Choroid plexus epithelial cell (primary cell): ENCODE measurements around the gene SPEM2.

Experiments used
- DNase-seq: peaks from one replicate; pipeline ENCODE4 v3.0.0-alpha.2; 2010; ENCODE audit warnings: low read depth
- H3K4me3 ChIP-seq: 2 replicates; pipeline ENCODE4 v1.5.1; 2011; ENCODE audit warnings: low read depth, mild to moderate bottlenecking, control low read depth, low read length, moderate library complexity
- CTCF ChIP-seq: conservative IDR thresholded peaks from 2 replicates; pipeline ENCODE4 v1.5.1; 2011; ENCODE audit warnings: low read depth, mild to moderate bottlenecking, control low read depth, inconsistent platforms, low read length, moderate library complexity

SPEM2 gene

GRCh38 chr17:7384489-7385081 lies 40.8 kb upstream of the SPEM2 start:
- DNase-seq = no peak
- H3K4me3 ChIP-seq = peak overlapping the region; percentile 44
- TF ChIP-seq CTCF = no peak

GRCh38 chr17:7388856-7389255 lies 36.6 kb upstream of the SPEM2 start:
- H3K4me3 ChIP-seq = no peak overlapping the region
- TF ChIP-seq CTCF = no peak
- DNase-seq = no peak

- H3K4me3 ChIP-seq = no peak overlapping the region
- no peak for DNase-seq
- no peak for TF ChIP-seq CTCF
Measured at GRCh38 chr17:7389924-7390910, 35.2 kb upstream of the SPEM2 start.

GRCh38 chr17:7391307-7391706 lies 34.1 kb upstream of the SPEM2 start:
- no peak overlapping the region for H3K4me3 ChIP-seq
- no peak for TF ChIP-seq CTCF

GRCh38 chr17:7392696-7393612 lies 32.5 kb upstream of the SPEM2 start:
- no peak for TF ChIP-seq CTCF
- H3K4me3 ChIP-seq = peak overlapping the region; percentile 85
- DNase-seq = no peak

More at GRCh38 chr17:7391307-7391706, 34.1 kb upstream of the SPEM2 start:
- no peak for DNase-seq

- DNase-seq = peak; percentile 25
Measured at GRCh38 chr17:7393613-7394451, 31.6 kb upstream of the SPEM2 start.

More at GRCh38 chr17:7393613-7394451, 31.6 kb upstream of the SPEM2 start:
- peak; percentile 15 for TF ChIP-seq CTCF
- H3K4me3 ChIP-seq = peak overlapping the region; percentile 85
